Measurements from ENCODE around the gene DHRSX. TPM values are rescaled to one million over a fixed set of nuclear protein-coding genes. Genes with fewer than 3 reads are reported as not detected.

Gene DHRSX, protein sequence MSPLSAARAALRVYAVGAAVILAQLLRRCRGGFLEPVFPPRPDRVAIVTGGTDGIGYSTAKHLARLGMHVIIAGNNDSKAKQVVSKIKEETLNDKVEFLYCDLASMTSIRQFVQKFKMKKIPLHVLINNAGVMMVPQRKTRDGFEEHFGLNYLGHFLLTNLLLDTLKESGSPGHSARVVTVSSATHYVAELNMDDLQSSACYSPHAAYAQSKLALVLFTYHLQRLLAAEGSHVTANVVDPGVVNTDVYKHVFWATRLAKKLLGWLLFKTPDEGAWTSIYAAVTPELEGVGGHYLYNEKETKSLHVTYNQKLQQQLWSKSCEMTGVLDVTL
- total RNA-seq, result 9.9 TPM

DNA sequence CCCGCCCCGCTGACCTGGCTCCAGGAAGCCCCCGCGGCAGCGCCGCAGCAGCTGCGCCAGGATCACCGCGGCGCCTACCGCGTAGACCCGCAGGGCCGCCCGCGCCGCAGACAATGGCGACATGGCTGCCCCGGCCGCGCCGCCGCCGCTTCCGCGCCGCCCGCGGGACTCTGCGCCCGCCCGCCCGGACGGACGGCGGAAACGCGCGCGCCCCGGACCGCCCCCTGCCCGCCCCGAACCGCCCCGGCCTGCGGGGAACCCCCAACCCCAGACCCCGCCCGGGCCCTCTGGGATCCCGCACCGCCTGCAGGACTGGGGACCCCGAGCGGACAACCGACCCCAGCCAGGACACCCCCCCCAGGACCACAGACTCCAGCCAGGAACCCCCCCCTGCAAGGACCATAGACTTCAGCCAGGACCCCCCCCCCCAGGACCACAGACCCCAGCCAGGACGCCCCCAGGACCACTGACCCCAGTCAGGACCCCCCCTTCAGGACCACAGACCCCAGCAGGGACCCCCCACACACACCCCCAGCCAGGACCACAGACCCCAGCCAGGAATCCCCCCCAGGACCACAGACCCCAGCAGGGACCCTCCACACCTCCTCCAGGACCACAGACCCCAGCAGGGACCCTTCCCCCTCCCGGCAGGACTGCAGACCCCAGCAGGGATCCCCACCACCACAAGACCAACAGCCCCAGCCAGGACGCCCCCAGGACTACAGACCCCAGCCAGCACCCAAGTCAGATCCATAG lies at the start of gene DHRSX, which contains the start of gene ZBED1:
DHRSX (minus strand) TSS at position 174 of the 756 bp plus-strand sequence; CDS start at position 123, 51 bp downstream.
ZBED1 (minus strand) TSS at position 174 of the 756 bp plus-strand sequence. CDS start 10,257 bp downstream, outside the sequence.
- no peaks in the 10 kb centered on the region for H3K36me3 ChIP-seq (ENCODE audit: control insufficient read depth in 3 of 3, insufficient read depth in 3 of 3, low read length in 3 of 3)
- H3K4me3 ChIP-seq (ENCODE audit: low read length in 3 of 3), result peak within 1 kb of the TSS; percentile 71 to 79 (median 74)
- peak within 1 kb of the TSS; percentile 83 for H3K27ac ChIP-seq (ENCODE audit: low read depth, low read length)
- peak within 1 kb of the TSS; percentile 83 to 91 (median 83) for H3K9ac ChIP-seq (ENCODE audit: low read depth in 1 of 3, low read length in 3 of 3)
- H3K4me1 ChIP-seq (ENCODE audit: control insufficient read depth in 3 of 3, insufficient read depth in 3 of 3, low read length in 3 of 3), result peaks cover 10 to 20% (median 16%) of the 10 kb centered on the region in 3 donors
- H3K27me3 ChIP-seq (ENCODE audit: control insufficient read depth in 3 of 3, insufficient read depth in 3 of 3, low read length in 3 of 3), result no peaks in the 10 kb centered on the region
- no peaks in the 10 kb centered on the region for H3K9me3 ChIP-seq (ENCODE audit: control insufficient read depth in 3 of 3, low read length in 3 of 3)

DNA sequence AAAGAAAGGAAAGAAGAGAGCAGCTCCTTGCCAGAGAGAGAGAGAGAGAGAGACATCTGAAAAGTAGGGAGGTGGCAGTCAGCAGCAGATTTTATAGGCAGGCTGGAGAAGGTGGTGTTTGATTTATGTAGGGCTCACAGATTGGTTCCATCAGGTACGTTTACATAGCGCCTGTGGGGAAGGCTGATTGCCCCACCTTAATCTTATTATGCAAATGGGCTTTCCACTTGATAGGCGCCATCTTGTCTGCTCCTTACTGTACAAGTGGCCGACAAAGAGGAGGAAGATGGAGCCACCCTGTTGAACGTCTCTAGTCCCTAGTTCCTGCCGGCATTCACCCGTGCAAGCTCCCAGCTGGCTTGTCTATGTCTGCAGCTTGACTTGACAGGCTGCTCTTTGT lies 49.1 kb upstream of the DHRSX start:
- Histone ChIP-seq H3K27ac (ENCODE audit: low read depth, low read length) (no peak overlapping the region), H3K4me3 (ENCODE audit: low read length in 3 of 3) (no peak overlapping the region), H3K27me3 (ENCODE audit: control insufficient read depth in 3 of 3, insufficient read depth in 3 of 3, low read length in 3 of 3) (no peaks in the 10 kb centered on the region), H3K9me3 (ENCODE audit: control insufficient read depth in 3 of 3, low read length in 3 of 3) (no peaks in the 10 kb centered on the region), H3K9ac (ENCODE audit: low read depth in 1 of 3, low read length in 3 of 3) (no peak overlapping the region), H3K4me1 (ENCODE audit: control insufficient read depth in 3 of 3, insufficient read depth in 3 of 3, low read length in 3 of 3) (no peaks in the 10 kb centered on the region), H3K36me3 (ENCODE audit: control insufficient read depth in 3 of 3, insufficient read depth in 3 of 3, low read length in 3 of 3) (no peaks in the 10 kb centered on the region)

DNA sequence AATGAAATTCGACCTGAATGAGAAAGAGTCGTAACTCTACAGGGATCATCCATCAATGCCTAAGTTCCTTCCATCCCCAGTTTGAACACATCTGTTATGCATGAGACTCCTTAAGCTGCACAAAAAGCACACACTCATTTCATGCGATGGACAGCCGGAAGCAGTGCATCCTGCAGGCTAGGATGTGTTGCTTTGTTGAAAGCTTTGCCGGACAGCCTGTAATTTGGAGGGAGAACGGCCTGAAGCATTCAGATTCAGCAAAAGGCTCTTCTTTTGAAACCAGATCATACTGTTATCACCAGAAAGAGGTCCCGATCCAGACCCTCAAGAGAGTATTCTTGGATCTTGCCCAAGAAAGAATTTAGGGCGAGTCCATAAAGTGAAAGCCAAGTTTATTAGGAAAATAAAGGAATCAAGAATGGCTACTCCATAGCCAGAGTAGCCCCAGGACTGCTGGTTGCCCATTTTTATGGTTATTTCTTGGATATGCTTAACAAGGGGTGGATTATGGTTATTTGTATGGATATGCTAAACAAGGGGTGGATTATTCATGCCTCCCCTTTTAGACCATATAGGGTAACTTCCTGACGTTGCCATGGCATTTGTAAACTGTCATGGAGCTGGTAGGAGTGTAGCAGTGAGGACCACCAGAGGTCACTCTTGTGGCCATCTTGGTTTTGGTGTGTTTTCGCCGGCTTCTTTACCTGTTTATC lies 48.1 kb upstream of the DHRSX start:
- H3K4me3 ChIP-seq (ENCODE audit: low read length in 3 of 3), result no peak overlapping the region
- no peaks in the 10 kb centered on the region for H3K4me1 ChIP-seq (ENCODE audit: control insufficient read depth in 3 of 3, insufficient read depth in 3 of 3, low read length in 3 of 3)
- H3K36me3 ChIP-seq (ENCODE audit: control insufficient read depth in 3 of 3, insufficient read depth in 3 of 3, low read length in 3 of 3), result no peaks in the 10 kb centered on the region
- H3K27ac ChIP-seq (ENCODE audit: low read depth, low read length), result no peak overlapping the region
- no peaks in the 10 kb centered on the region for H3K27me3 ChIP-seq (ENCODE audit: control insufficient read depth in 3 of 3, insufficient read depth in 3 of 3, low read length in 3 of 3)
- H3K9ac ChIP-seq (ENCODE audit: low read depth in 1 of 3, low read length in 3 of 3), result no peak overlapping the region
- H3K9me3 ChIP-seq (ENCODE audit: control insufficient read depth in 3 of 3, low read length in 3 of 3), result no peaks in the 10 kb centered on the region

DNA sequence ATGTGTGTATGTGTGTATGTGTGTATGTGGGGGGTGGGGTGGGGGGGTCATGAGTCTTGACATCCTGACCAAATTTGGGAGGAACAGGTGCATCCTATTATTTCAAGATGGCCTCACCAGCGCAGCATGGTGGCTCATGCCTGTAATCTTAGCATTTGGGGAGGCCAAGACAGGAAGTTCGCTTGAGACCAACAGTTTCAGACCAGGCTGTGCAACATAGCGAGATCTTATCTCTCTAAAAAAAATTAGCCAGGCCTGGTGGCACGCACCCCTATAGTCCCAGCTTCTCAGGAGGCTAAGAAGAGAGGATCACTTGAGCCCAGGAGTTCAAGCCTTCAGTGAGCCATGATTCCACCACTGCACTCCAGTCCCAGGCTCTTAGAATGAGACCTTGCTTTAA lies 47.0 kb upstream of the DHRSX start:
- Histone ChIP-seq H3K27me3 (ENCODE audit: control insufficient read depth in 3 of 3, insufficient read depth in 3 of 3, low read length in 3 of 3) (no peaks in the 10 kb centered on the region), H3K4me1 (ENCODE audit: control insufficient read depth in 3 of 3, insufficient read depth in 3 of 3, low read length in 3 of 3) (no peaks in the 10 kb centered on the region), H3K36me3 (ENCODE audit: control insufficient read depth in 3 of 3, insufficient read depth in 3 of 3, low read length in 3 of 3) (no peaks in the 10 kb centered on the region), H3K9ac (ENCODE audit: low read depth in 1 of 3, low read length in 3 of 3) (no peak overlapping the region), H3K4me3 (ENCODE audit: low read length in 3 of 3) (no peak overlapping the region), H3K27ac (ENCODE audit: low read depth, low read length) (no peak overlapping the region), H3K9me3 (ENCODE audit: control insufficient read depth in 3 of 3, low read length in 3 of 3) (no peaks in the 10 kb centered on the region)

DNA sequence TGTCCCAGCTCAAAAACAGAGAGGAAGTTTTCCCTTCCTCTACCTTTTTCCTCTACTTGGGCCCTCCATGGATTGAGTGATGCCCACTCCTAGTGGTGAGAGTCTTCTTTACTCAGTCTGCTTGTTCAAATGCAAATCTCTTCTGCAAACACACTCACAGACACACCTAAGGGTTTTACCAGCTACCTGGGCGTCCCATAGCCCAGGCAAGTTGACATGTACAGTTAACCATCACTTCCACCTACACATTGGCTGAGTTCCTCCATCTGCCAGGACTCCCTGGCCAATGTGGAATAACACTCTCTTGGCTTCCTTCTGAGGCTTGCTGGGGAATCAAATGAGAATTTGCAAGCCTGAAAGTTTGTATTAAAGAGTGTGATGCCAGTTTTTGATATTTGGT lies 45.7 kb upstream of the DHRSX start:
- no peaks in the 10 kb centered on the region for H3K27me3 ChIP-seq (ENCODE audit: control insufficient read depth in 3 of 3, insufficient read depth in 3 of 3, low read length in 3 of 3)
- H3K4me1 ChIP-seq (ENCODE audit: control insufficient read depth in 3 of 3, insufficient read depth in 3 of 3, low read length in 3 of 3), result no peaks in the 10 kb centered on the region
- H3K9ac ChIP-seq (ENCODE audit: low read depth in 1 of 3, low read length in 3 of 3), result no peak overlapping the region

DNA sequence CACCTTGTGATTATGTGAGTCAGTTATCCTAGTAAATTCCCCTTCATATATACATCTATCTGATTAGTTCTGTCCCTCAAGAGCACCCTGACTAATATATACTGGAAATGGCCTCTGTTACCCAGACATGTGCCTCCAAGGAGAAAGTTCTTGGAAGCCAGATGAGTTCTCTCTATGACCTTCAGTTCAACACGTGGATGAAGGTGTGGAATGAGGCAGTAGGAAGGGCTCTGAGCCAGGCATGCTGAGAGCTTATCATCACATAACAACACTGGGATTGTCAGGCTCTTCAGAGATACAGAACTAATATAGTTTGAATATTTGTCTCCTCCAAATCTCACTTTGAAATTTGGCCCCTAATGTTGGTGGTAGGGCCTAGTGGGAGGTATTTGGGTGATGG lies 44.4 kb upstream of the DHRSX start:
- Histone ChIP-seq H3K27ac (ENCODE audit: low read depth, low read length) (no peak overlapping the region), H3K4me3 (ENCODE audit: low read length in 3 of 3) (no peak overlapping the region), H3K9me3 (ENCODE audit: control insufficient read depth in 3 of 3, low read length in 3 of 3) (no peaks in the 10 kb centered on the region), H3K4me1 (ENCODE audit: control insufficient read depth in 3 of 3, insufficient read depth in 3 of 3, low read length in 3 of 3) (no peaks in the 10 kb centered on the region), H3K27me3 (ENCODE audit: control insufficient read depth in 3 of 3, insufficient read depth in 3 of 3, low read length in 3 of 3) (no peaks in the 10 kb centered on the region), H3K36me3 (ENCODE audit: control insufficient read depth in 3 of 3, insufficient read depth in 3 of 3, low read length in 3 of 3) (no peaks in the 10 kb centered on the region), H3K9ac (ENCODE audit: low read depth in 1 of 3, low read length in 3 of 3) (no peak overlapping the region)

More for the DNA sequence above, 45.7 kb upstream of the DHRSX start:
- Histone ChIP-seq H3K36me3 (ENCODE audit: control insufficient read depth in 3 of 3, insufficient read depth in 3 of 3, low read length in 3 of 3) (no peaks in the 10 kb centered on the region), H3K27ac (ENCODE audit: low read depth, low read length) (no peak overlapping the region), H3K9me3 (ENCODE audit: control insufficient read depth in 3 of 3, low read length in 3 of 3) (no peaks in the 10 kb centered on the region), H3K4me3 (ENCODE audit: low read length in 3 of 3) (no peak overlapping the region)

DNA sequence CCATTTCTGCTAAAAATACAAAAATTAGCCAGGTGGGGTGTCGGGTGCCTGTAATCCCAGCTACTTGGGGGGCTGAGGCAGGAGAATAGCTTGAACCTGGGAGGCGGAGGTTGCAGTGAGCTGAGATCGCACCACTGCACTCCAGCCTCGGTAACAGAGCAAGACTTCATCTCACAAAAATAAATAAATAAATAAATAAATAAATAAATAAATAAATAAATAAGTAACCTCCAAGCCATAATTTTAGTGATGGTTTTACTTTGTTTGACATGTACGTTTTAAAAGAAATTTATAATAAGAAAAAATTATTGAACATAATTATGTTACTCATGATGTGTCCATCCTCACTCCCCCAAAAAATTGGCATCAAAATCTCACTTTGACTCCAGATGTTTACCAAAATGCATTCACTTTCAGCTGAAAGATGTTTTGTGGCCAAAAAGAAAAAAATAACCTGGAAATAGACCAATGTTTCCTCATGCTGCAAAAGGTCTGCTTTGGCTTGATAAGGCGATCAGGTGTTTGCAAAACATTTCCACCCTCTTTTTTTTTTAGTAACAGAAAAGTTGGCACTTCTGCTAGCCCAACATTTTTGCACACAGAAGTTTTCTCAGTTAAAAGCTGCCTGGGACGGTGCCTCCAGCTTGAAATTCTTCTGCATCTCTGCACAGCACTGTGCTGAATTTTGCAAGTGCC lies 42.2 kb upstream of the DHRSX start:
- H3K27ac ChIP-seq (ENCODE audit: low read depth, low read length), result no peak overlapping the region
- H3K4me3 ChIP-seq (ENCODE audit: low read length in 3 of 3), result no peak overlapping the region
- peaks cover 0 to 4% (median 2%) of the 10 kb centered on the region in 3 donors for H3K27me3 ChIP-seq (ENCODE audit: control insufficient read depth in 3 of 3, insufficient read depth in 3 of 3, low read length in 3 of 3)
- H3K9me3 ChIP-seq (ENCODE audit: control insufficient read depth in 3 of 3, low read length in 3 of 3), result no peaks in the 10 kb centered on the region
- H3K36me3 ChIP-seq (ENCODE audit: control insufficient read depth in 3 of 3, insufficient read depth in 3 of 3, low read length in 3 of 3), result no peaks in the 10 kb centered on the region
- no peak overlapping the region for H3K9ac ChIP-seq (ENCODE audit: low read depth in 1 of 3, low read length in 3 of 3)
- no peaks in the 10 kb centered on the region for H3K4me1 ChIP-seq (ENCODE audit: control insufficient read depth in 3 of 3, insufficient read depth in 3 of 3, low read length in 3 of 3)

DNA sequence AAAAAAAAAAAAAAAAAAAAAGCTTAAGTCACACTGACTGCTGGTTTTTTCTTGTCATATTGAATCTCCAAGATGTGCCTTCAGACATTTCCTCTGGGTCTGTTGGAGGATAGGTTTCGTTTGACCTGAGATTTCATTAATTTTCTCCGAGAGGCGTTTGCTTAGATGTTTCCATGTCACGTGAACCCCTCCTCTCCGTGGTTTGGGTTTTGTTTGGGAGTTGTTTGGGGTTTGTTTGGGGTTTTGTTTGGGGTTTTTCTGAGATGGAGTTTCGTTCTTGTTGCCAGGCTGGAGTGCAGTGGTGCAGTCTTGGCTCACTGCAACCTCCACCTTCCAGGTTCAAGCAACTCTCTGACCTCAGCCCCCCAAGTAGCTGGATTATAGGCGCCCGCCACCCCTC lies 40.8 kb upstream of the DHRSX start:
- Histone ChIP-seq H3K4me1 (ENCODE audit: control insufficient read depth in 3 of 3, insufficient read depth in 3 of 3, low read length in 3 of 3) (no peaks in the 10 kb centered on the region), H3K4me3 (ENCODE audit: low read length in 3 of 3) (no peak overlapping the region), H3K27me3 (ENCODE audit: control insufficient read depth in 3 of 3, insufficient read depth in 3 of 3, low read length in 3 of 3) (peaks cover 2 to 7% (median 5%) of the 10 kb centered on the region in 3 donors), H3K27ac (ENCODE audit: low read depth, low read length) (no peak overlapping the region), H3K36me3 (ENCODE audit: control insufficient read depth in 3 of 3, insufficient read depth in 3 of 3, low read length in 3 of 3) (no peaks in the 10 kb centered on the region), H3K9ac (ENCODE audit: low read depth in 1 of 3, low read length in 3 of 3) (no peak overlapping the region), H3K9me3 (ENCODE audit: control insufficient read depth in 3 of 3, low read length in 3 of 3) (no peaks in the 10 kb centered on the region)

DNA sequence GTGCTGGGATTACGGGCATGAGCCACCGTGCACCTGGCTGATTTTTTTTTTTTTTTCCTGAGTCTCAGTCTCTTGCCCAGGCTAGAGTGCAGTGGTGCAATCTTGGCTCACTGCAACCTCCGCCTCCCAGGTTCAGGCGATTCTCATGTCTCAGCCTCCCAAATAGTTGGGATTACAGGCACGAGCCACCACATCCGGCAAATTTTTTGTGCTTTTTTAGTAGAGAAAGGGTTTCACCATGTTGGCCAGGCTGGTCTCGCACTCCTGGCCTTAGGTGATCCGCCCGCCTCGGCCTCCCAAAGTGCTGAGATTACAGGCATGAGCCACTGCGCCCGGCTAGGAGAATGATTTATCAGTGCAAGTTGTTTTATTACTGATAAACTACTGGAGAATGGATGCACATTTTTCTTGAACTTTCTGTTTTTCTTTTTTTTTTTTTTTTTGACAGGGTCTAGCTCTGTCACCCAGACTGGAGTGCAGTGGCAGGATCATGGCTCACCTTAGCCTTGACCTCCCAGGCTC lies 39.7 kb upstream of the DHRSX start:
- no peak overlapping the region for H3K27ac ChIP-seq (ENCODE audit: low read depth, low read length)
- no peak overlapping the region for H3K9ac ChIP-seq (ENCODE audit: low read depth in 1 of 3, low read length in 3 of 3)
- H3K4me1 ChIP-seq (ENCODE audit: control insufficient read depth in 3 of 3, insufficient read depth in 3 of 3, low read length in 3 of 3), result no peaks in the 10 kb centered on the region
- H3K36me3 ChIP-seq (ENCODE audit: control insufficient read depth in 3 of 3, insufficient read depth in 3 of 3, low read length in 3 of 3), result no peaks in the 10 kb centered on the region
- H3K9me3 ChIP-seq (ENCODE audit: control insufficient read depth in 3 of 3, low read length in 3 of 3), result no peaks in the 10 kb centered on the region
- H3K4me3 ChIP-seq (ENCODE audit: low read length in 3 of 3), result no peak overlapping the region
- peaks cover 2 to 7% (median 5%) of the 10 kb centered on the region in 3 donors for H3K27me3 ChIP-seq (ENCODE audit: control insufficient read depth in 3 of 3, insufficient read depth in 3 of 3, low read length in 3 of 3)

Measured in skeletal muscle tissue (tissue), 4 donors.